H9 (cell line): Measurements from ENCODE around the gene OMG. TPM values are rescaled to one million over a fixed set of nuclear protein-coding genes. Genes with fewer than 3 reads are reported as not detected.
A peak's percentile ranks its signal among the peaks of the same experiment; 100 is the strongest.
"Not testable (repeated sequence)": the region's sequence is repeated elsewhere in the genome, so short reads cannot be mapped to it uniquely, and the experiment has no call there.

ENCODE experiments used
- DNase-seq: peaks from one replicate; pipeline ENCODE4 v3.0.0-alpha.2; 2017
- H2AFZ ChIP-seq: one replicate; pipeline ENCODE4 v1.6.1; 2013; ENCODE audit warnings: mild to moderate bottlenecking, low read length, control low read depth, moderate library complexity
- H2AK5ac ChIP-seq: 2 replicates; pipeline ENCODE4 v1.6.1; 2013; ENCODE audit warnings: low read length, control low read depth, mixed read lengths; ENCODE audit not compliant: insufficient read length
- H2BK120ac ChIP-seq: one replicate; pipeline ENCODE4 v1.6.1; 2013; ENCODE audit warnings: low read depth, mild to moderate bottlenecking, low read length, control low read depth, inconsistent platforms; ENCODE audit not compliant: poor library complexity, severe bottlenecking
- H2BK12ac ChIP-seq: 2 replicates; pipeline ENCODE4 v1.6.1; 2013; ENCODE audit warnings: low read length, control low read depth, mixed read lengths, low read depth; ENCODE audit not compliant: insufficient read length
- H2BK15ac ChIP-seq: 2 replicates; pipeline ENCODE4 v1.6.1; 2013; ENCODE audit warnings: low read depth, low read length, control low read depth
- H2BK20ac ChIP-seq: one replicate; pipeline ENCODE4 v1.6.1; 2013; ENCODE audit warnings: low read depth, mild to moderate bottlenecking, low read length, control low read depth, inconsistent platforms; ENCODE audit not compliant: poor library complexity, severe bottlenecking
- H2BK5ac ChIP-seq: 2 replicates; pipeline ENCODE4 v1.6.1; 2013; ENCODE audit warnings: low read length, control low read depth, mixed read lengths; ENCODE audit not compliant: insufficient read length
- H3K14ac ChIP-seq: 2 replicates; pipeline ENCODE4 v1.6.1; 2013; ENCODE audit warnings: low read length, control low read depth; ENCODE audit not compliant: insufficient read depth
- H3K18ac ChIP-seq: 2 replicates; pipeline ENCODE4 v1.6.1; 2013; ENCODE audit warnings: low read depth, mild to moderate bottlenecking, mixed read lengths, low read length, control low read depth; ENCODE audit not compliant: insufficient read length
- H3K23ac ChIP-seq: 2 replicates; pipeline ENCODE4 v1.6.1; 2013; ENCODE audit warnings: low read length, control low read depth, mixed read lengths, low read depth; ENCODE audit not compliant: insufficient read length
- H3K23me2 ChIP-seq: 2 replicates; pipeline ENCODE4 v1.6.1; 2013; ENCODE audit warnings: low read depth, mild to moderate bottlenecking, mixed read lengths, low read length, control low read depth; ENCODE audit not compliant: insufficient read length, poor library complexity, severe bottlenecking
- H3K27ac ChIP-seq: 2 replicates; pipeline ENCODE4 v1.5.1; 2013; ENCODE audit warnings: low read length, control low read depth, mixed read lengths, low read depth; ENCODE audit not compliant: insufficient read length
- H3K27me3 ChIP-seq: 2 replicates; pipeline ENCODE4 v1.6.1; 2013; ENCODE audit warnings: low read length, control low read depth, inconsistent platforms; ENCODE audit not compliant: insufficient read depth
- H3K4ac ChIP-seq: 2 replicates; pipeline ENCODE4 v1.6.1; 2013; ENCODE audit warnings: low read depth, mild to moderate bottlenecking, control low read depth, inconsistent platforms, low read length, moderate library complexity
- H3K4me1 ChIP-seq: 2 replicates; pipeline ENCODE4 v1.6.1; 2013; ENCODE audit warnings: low read length, control low read depth, inconsistent platforms; ENCODE audit not compliant: insufficient read depth
- H3K4me2 ChIP-seq: 2 replicates; pipeline ENCODE4 v1.6.1; 2013; ENCODE audit warnings: low read length, control low read depth, mixed read lengths; ENCODE audit not compliant: insufficient read length, insufficient read depth
- H3K56ac ChIP-seq: 2 replicates; pipeline ENCODE4 v1.6.1; 2013; ENCODE audit warnings: low read depth, mild to moderate bottlenecking, mixed read lengths, low read length, control low read depth; ENCODE audit not compliant: insufficient read length
- H3K79me1 ChIP-seq: 2 replicates; pipeline ENCODE4 v1.6.1; 2013; ENCODE audit warnings: low read depth, mild to moderate bottlenecking, moderate library complexity, low read length, control low read depth, inconsistent platforms; ENCODE audit not compliant: insufficient read depth, poor library complexity, severe bottlenecking
- H3K79me2 ChIP-seq: 2 replicates; pipeline ENCODE4 v1.6.1; 2013; ENCODE audit warnings: low read length, control low read depth, inconsistent platforms; ENCODE audit not compliant: insufficient read depth
- H3K9ac ChIP-seq: 2 replicates; pipeline ENCODE4 v1.6.1; 2013; ENCODE audit warnings: low read length, control low read depth, mixed read lengths; ENCODE audit not compliant: insufficient read length; ENCODE audit errors: extremely low read depth
- H3K9me3 ChIP-seq: one replicate; pipeline ENCODE4 v1.6.1; 2013; ENCODE audit warnings: low read depth, low read length, inconsistent platforms; ENCODE audit not compliant: control insufficient read depth
- H3T11ph ChIP-seq: one replicate; pipeline ENCODE4 v1.6.1; 2013; ENCODE audit warnings: mild to moderate bottlenecking, low read length, control low read depth, inconsistent platforms
- H4K20me1 ChIP-seq: one replicate; pipeline ENCODE4 v1.6.1; 2013; ENCODE audit not compliant: control insufficient read depth, insufficient read length, insufficient read depth
- H4K5ac ChIP-seq: 2 replicates; pipeline ENCODE4 v1.6.1; 2013; ENCODE audit warnings: low read depth, mild to moderate bottlenecking, mixed read lengths, low read length, control low read depth; ENCODE audit not compliant: insufficient read length
- H4K8ac ChIP-seq: replicated peaks from 2 replicates; pipeline ENCODE4 v1.6.1; 2013; ENCODE audit warnings: low read length, control low read depth, mixed read lengths, low read depth; ENCODE audit not compliant: insufficient read length
- H4K91ac ChIP-seq: 2 replicates; pipeline ENCODE4 v1.6.1; 2013; ENCODE audit warnings: low read depth, mild to moderate bottlenecking, moderate library complexity, mixed read lengths, low read length, control low read depth; ENCODE audit not compliant: insufficient read length
- H3K27ac Mint-ChIP-seq, 3 experiments: 2 replicates in 2 of 3; 3 replicates in 1 of 3; pipeline ENCODE4 v1.8.0; 2020 to 2021; ENCODE audit warnings: mixed read lengths in 3 of 3, mild to moderate bottlenecking in 1 of 3, moderate library complexity in 1 of 3
- H3K27me3 Mint-ChIP-seq: 2 replicates; pipeline ENCODE4 v1.8.0; 2021; ENCODE audit warnings: low read depth, mild to moderate bottlenecking, moderate library complexity, mixed read lengths
- H3K36me3 Mint-ChIP-seq, 3 experiments: 2 replicates in 2 of 3; 3 replicates in 1 of 3; pipeline ENCODE4 v1.8.0; 2020 to 2021; ENCODE audit warnings: low read depth in 3 of 3, mixed read lengths in 3 of 3; ENCODE audit not compliant: insufficient read depth in 1 of 3
- H3K4me1 Mint-ChIP-seq, 2 experiments: 2 replicates each; pipeline ENCODE4 v1.8.0; 2020; ENCODE audit warnings: mixed read lengths in 2 of 2
- H3K4me3 Mint-ChIP-seq, 2 experiments: 2 replicates in 1 of 2; 3 replicates in 1 of 2; pipeline ENCODE4 v1.8.0; 2020 to 2021; ENCODE audit warnings: mild to moderate bottlenecking in 2 of 2, mixed read lengths in 2 of 2, moderate library complexity in 1 of 2
- H3K9me3 Mint-ChIP-seq, 2 experiments: 2 replicates in 1 of 2; 3 replicates in 1 of 2; pipeline ENCODE4 v1.8.0; 2020; ENCODE audit warnings: mild to moderate bottlenecking in 2 of 2, mixed read lengths in 2 of 2, moderate library complexity in 1 of 2
- WGBS: extraction: QIAGEN DNeasy Blood & Tissue Kit; methylation state at CpG from one replicate; pipeline ENCODE4 v1.1.7; 2013; ENCODE audit warnings: missing lambda C conversion rate, low lambda C conversion rate, mixed read lengths; ENCODE audit not compliant: insufficient read length; ENCODE audit errors: extremely low coverage; 5-methylcytosine and 5-hydroxymethylcytosine counted together
- total RNA-seq: library from RNA; stranded (reverse); gene quantifications from 2 replicates; pipeline ENCODE4 v1.2.1, GENCODE V29; 2021
- TF ChIP-seq, protein P1 (sequence below): fragments of 200-600 bp; sonication (generic); conservative IDR thresholded peaks from 3 replicates; pipeline ENCODE4 v1.8.0; 2021; ENCODE audit warnings: antibody characterized with exemption, mild to moderate bottlenecking

The OMG gene
- total RNA-seq, 1 experiment from 2014 or later, result not detected

DNA sequence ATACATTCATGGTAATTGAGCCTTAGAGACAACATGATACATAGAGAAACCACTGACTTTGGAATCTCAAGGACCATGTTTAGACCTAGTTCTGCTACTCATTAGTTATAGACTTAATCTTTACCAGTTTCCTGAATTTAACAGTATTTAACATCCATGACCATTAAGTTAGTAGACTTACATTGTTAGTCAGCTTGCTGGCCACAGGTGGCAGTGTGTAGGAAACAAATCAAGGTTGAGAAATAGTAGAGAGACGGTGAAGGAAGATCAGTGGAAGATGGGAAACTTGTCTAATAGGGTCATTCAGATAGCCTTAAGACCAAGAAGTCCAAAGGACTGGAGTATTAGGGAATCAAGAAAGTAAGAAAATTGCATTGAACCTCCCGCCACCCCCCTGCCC is 31.0 kb downstream of the OMG start:
- Histone ChIP-seq H3K79me2 (no peaks in the 10 kb centered on the region), H3K23ac (no peak overlapping the region), H3K9me3 (no peaks in the 10 kb centered on the region), H2BK12ac (no peak overlapping the region), H3T11ph (no peak overlapping the region), H2BK120ac (no peak overlapping the region), H2BK20ac (no peak overlapping the region), H3K4ac (no peak overlapping the region), H3K4me2 (no peak overlapping the region), H3K23me2 (no peaks in the 10 kb centered on the region), H3K27me3 (no peaks in the 10 kb centered on the region), H3K27ac (no peak overlapping the region), H4K8ac (no peak overlapping the region), H2AK5ac (no peak overlapping the region), H3K56ac (no peak overlapping the region), H4K91ac (no peak overlapping the region), H2AFZ (no peak overlapping the region), H4K20me1 (no peaks in the 10 kb centered on the region), H2BK5ac (no peak overlapping the region), H3K18ac (no peak overlapping the region), H3K9ac (no peak overlapping the region), H3K4me1 (0 out of 2 replicates have a peak, but pooled peaks cover 3% of the 10 kb centered on the region), H3K79me1 (no peaks in the 10 kb centered on the region), H2BK15ac (no peak overlapping the region), H3K14ac (no peak overlapping the region), H4K5ac (no peak overlapping the region)
- H3K27me3 Mint-ChIP-seq, result no peaks in the 10 kb centered on the region
- WGBS, result no CpG with 5 or more reads among the region's 2 CpGs
- H3K9me3 Mint-ChIP-seq, result no peaks in the 10 kb centered on the region
- no peak overlapping the region for H3K4me3 Mint-ChIP-seq
- DNase-seq, result no peak
- H3K36me3 Mint-ChIP-seq, result peaks cover 4 to 48% (median 38%) of the 10 kb centered on the region in 3 experiments; a peak in 6 of 7 replicates
- H3K27ac Mint-ChIP-seq, result peak overlapping the region in 1 of 3 experiments; percentile 72; a peak in 2 of 7 replicates
- TF ChIP-seq, protein P1, sequence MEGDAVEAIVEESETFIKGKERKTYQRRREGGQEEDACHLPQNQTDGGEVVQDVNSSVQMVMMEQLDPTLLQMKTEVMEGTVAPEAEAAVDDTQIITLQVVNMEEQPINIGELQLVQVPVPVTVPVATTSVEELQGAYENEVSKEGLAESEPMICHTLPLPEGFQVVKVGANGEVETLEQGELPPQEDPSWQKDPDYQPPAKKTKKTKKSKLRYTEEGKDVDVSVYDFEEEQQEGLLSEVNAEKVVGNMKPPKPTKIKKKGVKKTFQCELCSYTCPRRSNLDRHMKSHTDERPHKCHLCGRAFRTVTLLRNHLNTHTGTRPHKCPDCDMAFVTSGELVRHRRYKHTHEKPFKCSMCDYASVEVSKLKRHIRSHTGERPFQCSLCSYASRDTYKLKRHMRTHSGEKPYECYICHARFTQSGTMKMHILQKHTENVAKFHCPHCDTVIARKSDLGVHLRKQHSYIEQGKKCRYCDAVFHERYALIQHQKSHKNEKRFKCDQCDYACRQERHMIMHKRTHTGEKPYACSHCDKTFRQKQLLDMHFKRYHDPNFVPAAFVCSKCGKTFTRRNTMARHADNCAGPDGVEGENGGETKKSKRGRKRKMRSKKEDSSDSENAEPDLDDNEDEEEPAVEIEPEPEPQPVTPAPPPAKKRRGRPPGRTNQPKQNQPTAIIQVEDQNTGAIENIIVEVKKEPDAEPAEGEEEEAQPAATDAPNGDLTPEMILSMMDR, result peak; percentile 61
- H3K4me1 Mint-ChIP-seq, result peaks cover 8 to 11% of the 10 kb centered on the region in 2 experiments

DNA sequence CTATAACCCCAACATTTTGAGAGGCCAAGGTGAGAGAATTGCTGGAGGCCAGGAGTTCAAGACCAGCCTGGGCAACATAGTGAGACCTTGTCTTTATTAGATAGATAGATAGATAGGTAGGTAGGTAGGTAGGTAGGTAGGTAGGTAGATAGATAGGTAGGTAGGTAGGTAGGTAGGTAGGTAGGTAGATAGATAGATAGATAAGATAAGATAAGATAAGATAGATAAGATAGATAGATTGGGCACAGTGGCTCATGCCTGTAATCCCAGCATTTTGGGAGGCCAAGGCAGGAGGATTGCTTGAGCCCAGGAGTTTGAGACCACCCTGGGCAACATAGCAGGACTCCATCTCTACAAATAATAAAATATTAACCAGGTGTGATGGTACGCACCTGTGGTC is 34.1 kb downstream of the OMG start:
- not testable (repeated sequence) for H3K4me1 Mint-ChIP-seq, H3K9me3 Mint-ChIP-seq
- WGBS, result no CpG with 5 or more reads among the region's 1 CpG

More for the DNA sequence above, 34.1 kb downstream of the OMG start:
- H3K4ac ChIP-seq, H3K18ac ChIP-seq, H2BK15ac ChIP-seq, H2BK5ac ChIP-seq, H3K9me3 ChIP-seq, H3K27ac Mint-ChIP-seq, H2AK5ac ChIP-seq, H2BK20ac ChIP-seq, H3K23ac ChIP-seq, H3K27me3 ChIP-seq, H3K79me1 ChIP-seq, DNase-seq, H3K27me3 Mint-ChIP-seq, H2BK120ac ChIP-seq, H3K56ac ChIP-seq, H2AFZ ChIP-seq, H4K20me1 ChIP-seq, H3K27ac ChIP-seq, H4K5ac ChIP-seq, H3T11ph ChIP-seq, H3K4me2 ChIP-seq, H3K9ac ChIP-seq, H4K8ac ChIP-seq, H3K23me2 ChIP-seq, H3K4me1 ChIP-seq, H3K79me2 ChIP-seq, H4K91ac ChIP-seq, H2BK12ac ChIP-seq, H3K14ac ChIP-seq, H3K4me3 Mint-ChIP-seq: not testable (repeated sequence)
- H3K36me3 Mint-ChIP-seq, result peaks cover 6 to 36% (median 32%) of the 10 kb centered on the region in 3 experiments; a peak in 6 of 7 replicates
